Endothelial cell of umbilical vein (primary cell): ENCODE results near the gene SPTA1. TPM values are rescaled to one million over a fixed set of nuclear protein-coding genes. Genes with fewer than 3 reads are reported as not detected.

Experiments
- BruUV-seq: library from RNA; stranded (reverse); fragments of 400-500 nt; replicated peaks from 2 replicates; lab custom pipeline; 2021; lab: Mats Ljungman, UMichigan
- CTCF ChIA-PET: fragments of 300-600, 350-600 bp; sonication (Branson Sonifier 250); formaldehyde crosslinking; loops from one replicate; lab custom pipeline; 2021; ENCODE audit warnings: antibody characterized with exemption, inconsistent platforms; lab: Charles Lee
- POLR2A ChIA-PET: fragments of 300-600, 350-600 bp; sonication (Branson Sonifier 250); formaldehyde crosslinking; loops from one replicate; lab custom pipeline; 2021; ENCODE audit warnings: antibody characterized with exemption, inconsistent platforms; lab: Charles Lee
- DNase-seq: peaks from one replicate; pipeline ENCODE4 v3.0.0-alpha.2; 2011; ENCODE audit warnings: low read depth, low spot score
- FAIRE-seq: peaks from 2 replicates; lab custom pipeline; 2011; peaks lifted over from hg19 to GRCh38; lab: Jason Lieb, UNC
- H2AFZ ChIP-seq: 2 replicates; pipeline ENCODE4 v1.6.0; 2012; ENCODE audit warnings: low read depth, low read length, control low read depth, inconsistent platforms
- H3K27ac ChIP-seq: 2 replicates; pipeline ENCODE4 v1.5.1; 2011; ENCODE audit warnings: low read depth, mild to moderate bottlenecking, control low read depth, low read length, moderate library complexity; ENCODE audit not compliant: insufficient read depth
- H3K27me3 ChIP-seq, 2 experiments: 2 replicates each; pipeline versions ENCODE4 v1.6.0 to v1.6.1; 2011; ENCODE audit warnings: low read length in 2 of 2, mixed read lengths in 1 of 2; ENCODE audit not compliant: control insufficient read depth in 2 of 2, insufficient read depth in 2 of 2
- H3K36me3 ChIP-seq, 2 experiments: 2 replicates in 1 of 2; 3 replicates in 1 of 2; pipeline ENCODE4 v1.5.1; 2011; ENCODE audit warnings: low read length in 2 of 2, mild to moderate bottlenecking in 1 of 2, moderate library complexity in 1 of 2; ENCODE audit not compliant: control insufficient read depth in 2 of 2, insufficient read depth in 2 of 2; ENCODE audit errors: extremely low read depth in 1 of 2
- H3K4me1 ChIP-seq: 3 replicates; pipeline ENCODE4 v1.5.1; 2011; ENCODE audit warnings: mild to moderate bottlenecking, low read length; ENCODE audit not compliant: control insufficient read depth, insufficient read depth; ENCODE audit errors: extremely low read depth
- H3K4me2 ChIP-seq: 2 replicates; pipeline ENCODE4 v1.6.1; 2011; ENCODE audit warnings: low read length, control low read depth, mixed read lengths; ENCODE audit not compliant: insufficient read depth
- H3K4me3 ChIP-seq, 3 experiments: fragments of 200-600 bp in 1 of 3; sonication (generic), shearing (Covaris generic) in 1 of 3; replicated peaks in 1 of 3; 2 replicates each; pipeline ENCODE4 v1.5.1; 2011 to 2016; ENCODE audit warnings: control low read depth in 3 of 3, low read length in 3 of 3, mild to moderate bottlenecking in 2 of 3, inconsistent platforms in 1 of 3, low read depth in 1 of 3, moderate library complexity in 1 of 3; ENCODE audit not compliant: insufficient read depth in 1 of 3
- H3K79me2 ChIP-seq: 2 replicates; pipeline ENCODE4 v1.6.0; 2012; ENCODE audit warnings: low read length, inconsistent platforms; ENCODE audit not compliant: control insufficient read depth, insufficient read depth
- H3K9ac ChIP-seq: replicated peaks from 2 replicates; pipeline ENCODE3; 2011; ENCODE audit warnings: low read length, control low read depth; ENCODE audit not compliant: insufficient read depth; ENCODE audit errors: extremely low read depth
- H3K9me1 ChIP-seq: replicated peaks from 3 replicates; pipeline ENCODE4 v1.6.0; 2011; ENCODE audit warnings: mild to moderate bottlenecking, low read length; ENCODE audit not compliant: control insufficient read depth, insufficient read depth; ENCODE audit errors: extremely low read depth
- H3K9me3 ChIP-seq: replicated peaks from 2 replicates; pipeline ENCODE4 v1.5.1; 2012; ENCODE audit warnings: low read length, inconsistent platforms; ENCODE audit not compliant: control insufficient read depth, insufficient read depth
- H4K20me1 ChIP-seq: replicated peaks from 2 replicates; pipeline ENCODE3; 2011; ENCODE audit warnings: mild to moderate bottlenecking, low read length; ENCODE audit not compliant: control insufficient read depth, insufficient read depth; ENCODE audit errors: extremely low read depth
- EZH2 ChIP-seq: IDR thresholded peaks from 2 replicates; pipeline ENCODE4 v1.6.1; 2012; ENCODE audit warnings: borderline replicate concordance, low read depth, mild to moderate bottlenecking, moderate library complexity, low read length, inconsistent platforms; ENCODE audit not compliant: severe bottlenecking
- FOS ChIP-seq: IDR thresholded peaks from 2 replicates; pipeline ENCODE4 v1.6.1; 2011; ENCODE audit warnings: mild to moderate bottlenecking, low read length, moderate library complexity, borderline replicate concordance; ENCODE audit not compliant: insufficient read depth
- GATA2 ChIP-seq: IDR thresholded peaks from 2 replicates; pipeline ENCODE4 v1.7.0; 2011; ENCODE audit warnings: low read depth, mild to moderate bottlenecking, moderate library complexity, mixed read lengths, low read length; ENCODE audit not compliant: insufficient read length, insufficient read depth
- JUN ChIP-seq: IDR thresholded peaks from 2 replicates; pipeline ENCODE4 v1.6.1; 2011; ENCODE audit warnings: borderline replicate concordance, low read depth; ENCODE audit not compliant: insufficient read length, insufficient read depth
- MYC ChIP-seq: IDR thresholded peaks from one replicate; pipeline ENCODE4 v1.6.1; 2011; ENCODE audit warnings: mild to moderate bottlenecking, low read depth, low read length
- POLR2A ChIP-seq: IDR thresholded peaks from 2 replicates; pipeline ENCODE4 v1.6.1; 2012; ENCODE audit warnings: low read depth, mild to moderate bottlenecking, control low read depth, low read length
- POLR2AphosphoS5 ChIP-seq: IDR thresholded peaks from 2 replicates; pipeline ENCODE4 v1.6.1; 2012; ENCODE audit warnings: low read depth, mild to moderate bottlenecking, control low read depth, low read length, moderate library complexity; ENCODE audit not compliant: insufficient read depth
- dilution Hi-C: fragments of 300-500 bp; cut with MboI; formaldehyde crosslinking; loops from one replicate; pipeline ENCODE4 v1.15.0; 2019; ENCODE audit warnings: low sequenced_read_pairs; ENCODE audit not compliant: extremely low pct_ligation_motif_present
- intact Hi-C: fragments of 100-400 bp; cut with micrococcal nuclease; formaldehyde crosslinking; loops from one replicate; pipeline ENCODE4 v1.10.0; 2022
- polyA plus RNA-seq, 4 experiments: library from polyadenylated mRNA; depleted of rRNA in 3 of 4; stranded (reverse) in 3 of 4; unstranded in 1 of 4; fragments of >200 nt; gene quantifications; 2 replicates each; pipeline versions ENCODE4 v1.2.1 to v1.2.3, GENCODE V29; 2011 to 2012; ENCODE audit warnings: missing spikeins in 1 of 4
- total RNA-seq: library from RNA; stranded (reverse); gene quantifications from 2 replicates; pipeline ENCODE4 v1.2.3, GENCODE V29; 2021
- TF ChIP-seq, protein P1 (sequence below), 2 donors: IDR thresholded peaks; 1 replicate in 1 of 2; 2 replicates in 1 of 2; pipeline ENCODE4 v1.5.1; 2011; ENCODE audit warnings: low read length in 2 of 2, mild to moderate bottlenecking in 2 of 2, moderate library complexity in 2 of 2, control low read depth in 1 of 2, inconsistent platforms in 1 of 2, low read depth in 1 of 2; ENCODE audit not compliant: insufficient read depth in 1 of 2; ENCODE audit errors: extremely low read depth in 1 of 2
- TF ChIP-seq, protein P2 (sequence below): IDR thresholded peaks from 2 replicates; pipeline ENCODE4 v1.6.1; 2011; ENCODE audit not compliant: insufficient read depth, insufficient read length

The SPTA1 gene
- total and polyA plus RNA-seq, 2 donors (not counting 3 experiments of a cell fraction or from before 2014, with no cell fraction given), result 0.01 to 0.84 TPM

DNA sequence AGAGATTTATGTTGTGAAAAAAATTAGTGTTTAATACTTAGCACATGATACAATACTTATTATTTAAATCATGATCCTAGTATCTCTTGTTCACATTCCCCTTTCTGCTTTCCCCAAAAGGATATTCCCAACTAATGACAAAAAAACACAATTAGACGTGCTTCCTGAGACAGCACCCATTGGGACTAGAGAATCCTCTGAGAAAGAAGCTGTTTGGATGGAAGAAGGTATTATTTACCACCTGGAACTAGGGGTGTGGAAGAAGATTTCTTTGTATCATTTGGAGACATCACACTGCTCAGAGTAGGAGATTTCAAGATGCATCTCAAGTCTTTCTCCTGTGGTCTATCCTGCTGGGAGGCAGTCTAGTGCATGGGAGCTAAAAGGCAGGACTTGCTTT is 81.5 kb downstream of the SPTA1 start, which contains the start of gene OR10Z1:
OR10Z1 (plus strand) TSS at position 301 of the 400 bp plus-strand sequence. CDS start 1,171 bp downstream, outside the sequence.
- Histone ChIP-seq H3K4me2 (no peak within 1 kb of the TSS), H3K27ac (no peak within 1 kb of the TSS), H3K9me3 (no peaks in the 10 kb centered on the region), H3K79me2 (no peaks in the 10 kb centered on the region), H3K4me1 (no peaks in the 10 kb centered on the region), H3K9ac (no peak within 1 kb of the TSS), H3K4me3 (no peak within 1 kb of the TSS), H3K9me1 (no peaks in the 10 kb centered on the region), H3K27me3 (no peaks in the 10 kb centered on the region), H3K36me3 (no peaks in the 10 kb centered on the region), H4K20me1 (no peaks in the 10 kb centered on the region), H2AFZ (no peak within 1 kb of the TSS)
- FAIRE-seq, result no peak
- TF ChIP-seq MYC (no peak), FOS (no peak), JUN (no peak), POLR2A (no peak), GATA2 (no peak), EZH2 (no peak), POLR2AphosphoS5 (no peak)
- TF ChIP-seq, protein P1, sequence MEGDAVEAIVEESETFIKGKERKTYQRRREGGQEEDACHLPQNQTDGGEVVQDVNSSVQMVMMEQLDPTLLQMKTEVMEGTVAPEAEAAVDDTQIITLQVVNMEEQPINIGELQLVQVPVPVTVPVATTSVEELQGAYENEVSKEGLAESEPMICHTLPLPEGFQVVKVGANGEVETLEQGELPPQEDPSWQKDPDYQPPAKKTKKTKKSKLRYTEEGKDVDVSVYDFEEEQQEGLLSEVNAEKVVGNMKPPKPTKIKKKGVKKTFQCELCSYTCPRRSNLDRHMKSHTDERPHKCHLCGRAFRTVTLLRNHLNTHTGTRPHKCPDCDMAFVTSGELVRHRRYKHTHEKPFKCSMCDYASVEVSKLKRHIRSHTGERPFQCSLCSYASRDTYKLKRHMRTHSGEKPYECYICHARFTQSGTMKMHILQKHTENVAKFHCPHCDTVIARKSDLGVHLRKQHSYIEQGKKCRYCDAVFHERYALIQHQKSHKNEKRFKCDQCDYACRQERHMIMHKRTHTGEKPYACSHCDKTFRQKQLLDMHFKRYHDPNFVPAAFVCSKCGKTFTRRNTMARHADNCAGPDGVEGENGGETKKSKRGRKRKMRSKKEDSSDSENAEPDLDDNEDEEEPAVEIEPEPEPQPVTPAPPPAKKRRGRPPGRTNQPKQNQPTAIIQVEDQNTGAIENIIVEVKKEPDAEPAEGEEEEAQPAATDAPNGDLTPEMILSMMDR (IDR thresholded peaks at IDR 0.05; ENCODE audit: extremely low read depth in 1 of 2, insufficient read depth in 1 of 2, low read depth in 1 of 2, low read length in 2 of 2), result no peak
- TF ChIP-seq, protein P2, sequence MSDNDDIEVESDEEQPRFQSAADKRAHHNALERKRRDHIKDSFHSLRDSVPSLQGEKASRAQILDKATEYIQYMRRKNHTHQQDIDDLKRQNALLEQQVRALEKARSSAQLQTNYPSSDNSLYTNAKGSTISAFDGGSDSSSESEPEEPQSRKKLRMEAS, result no peak
- no peak for DNase-seq
- intact Hi-C loops (no loop called here), dilution Hi-C loops (no loop called here)
- BruUV-seq, result no TSS peak
- POLR2A ChIA-PET, result no interaction called here
- CTCF ChIA-PET, result no interaction called here
